ENCODE measurements around the gene PCSK7. TPM values are rescaled to one million over a fixed set of nuclear protein-coding genes. Genes with fewer than 3 reads are reported as not detected.

PCSK7 gene
- total RNA-seq, 1 donor from 2014 or later: 54.6 TPM

DNA sequence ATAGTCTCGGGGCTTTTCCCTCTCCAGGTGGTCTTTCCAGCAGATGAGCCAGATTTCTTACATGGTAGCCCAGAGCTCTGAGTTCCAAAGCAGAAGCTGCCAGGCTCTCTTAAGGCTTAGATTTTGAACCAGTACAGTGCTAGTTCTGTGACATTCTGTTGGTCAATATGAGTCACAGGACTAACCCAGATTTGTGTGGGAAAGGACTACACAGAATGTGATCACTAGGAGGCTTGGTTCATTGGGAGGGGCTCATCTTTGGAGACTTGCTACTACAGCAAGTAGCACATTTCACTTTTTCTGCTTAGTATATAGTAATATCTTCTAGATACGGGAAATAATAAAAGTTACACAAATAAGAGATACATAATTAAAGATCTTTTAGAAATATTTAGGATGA, 24.7 kb upstream of the PCSK7 start:
- no peak overlapping the region for H3K27ac Mint-ChIP-seq
- no peaks in the 10 kb centered on the region for H3K4me1 Mint-ChIP-seq (ENCODE audit: unreplicated experiment)
- no peaks in the 10 kb centered on the region for H3K9me3 Mint-ChIP-seq
- TF ChIP-seq, protein P1, sequence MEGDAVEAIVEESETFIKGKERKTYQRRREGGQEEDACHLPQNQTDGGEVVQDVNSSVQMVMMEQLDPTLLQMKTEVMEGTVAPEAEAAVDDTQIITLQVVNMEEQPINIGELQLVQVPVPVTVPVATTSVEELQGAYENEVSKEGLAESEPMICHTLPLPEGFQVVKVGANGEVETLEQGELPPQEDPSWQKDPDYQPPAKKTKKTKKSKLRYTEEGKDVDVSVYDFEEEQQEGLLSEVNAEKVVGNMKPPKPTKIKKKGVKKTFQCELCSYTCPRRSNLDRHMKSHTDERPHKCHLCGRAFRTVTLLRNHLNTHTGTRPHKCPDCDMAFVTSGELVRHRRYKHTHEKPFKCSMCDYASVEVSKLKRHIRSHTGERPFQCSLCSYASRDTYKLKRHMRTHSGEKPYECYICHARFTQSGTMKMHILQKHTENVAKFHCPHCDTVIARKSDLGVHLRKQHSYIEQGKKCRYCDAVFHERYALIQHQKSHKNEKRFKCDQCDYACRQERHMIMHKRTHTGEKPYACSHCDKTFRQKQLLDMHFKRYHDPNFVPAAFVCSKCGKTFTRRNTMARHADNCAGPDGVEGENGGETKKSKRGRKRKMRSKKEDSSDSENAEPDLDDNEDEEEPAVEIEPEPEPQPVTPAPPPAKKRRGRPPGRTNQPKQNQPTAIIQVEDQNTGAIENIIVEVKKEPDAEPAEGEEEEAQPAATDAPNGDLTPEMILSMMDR (conservative IDR thresholded peaks at IDR 0.05): no peak
- no peaks in the 10 kb centered on the region for H3K27me3 Mint-ChIP-seq
- H3K4me3 Mint-ChIP-seq: no peak overlapping the region
- DNase-seq (ENCODE audit: extremely low spot score, unreplicated experiment): no peak
- peaks cover 34% of the 10 kb centered on the region for H3K36me3 Mint-ChIP-seq

DNA sequence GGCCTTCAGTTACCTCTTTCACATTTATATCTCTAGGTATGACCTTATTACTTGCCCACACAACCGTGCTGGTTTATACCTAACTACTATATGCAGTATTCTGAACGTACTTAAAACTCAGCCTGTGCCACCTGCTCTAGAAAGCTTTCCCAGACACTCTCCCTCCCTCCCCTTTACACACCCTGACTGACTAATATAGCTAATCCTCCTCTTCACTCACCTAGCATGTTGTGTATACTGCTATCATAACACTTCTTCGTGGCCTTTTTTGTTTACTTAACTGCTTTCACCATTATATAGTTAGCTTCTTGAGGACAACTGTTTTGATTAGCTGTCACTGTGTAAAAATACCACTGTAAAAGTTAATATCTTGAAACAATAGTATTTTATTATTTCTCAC, 24.1 kb upstream of the PCSK7 start:
- Mint-ChIP-seq H3K27ac (no peak overlapping the region), H3K4me1 (ENCODE audit: unreplicated experiment) (no peaks in the 10 kb centered on the region), H3K36me3 (peaks cover 34% of the 10 kb centered on the region), H3K9me3 (no peaks in the 10 kb centered on the region), H3K4me3 (no peak overlapping the region), H3K27me3 (no peaks in the 10 kb centered on the region)
- no peak for DNase-seq (ENCODE audit: extremely low spot score, unreplicated experiment)
- TF ChIP-seq, protein P1 (conservative IDR thresholded peaks at IDR 0.05): no peak

DNA sequence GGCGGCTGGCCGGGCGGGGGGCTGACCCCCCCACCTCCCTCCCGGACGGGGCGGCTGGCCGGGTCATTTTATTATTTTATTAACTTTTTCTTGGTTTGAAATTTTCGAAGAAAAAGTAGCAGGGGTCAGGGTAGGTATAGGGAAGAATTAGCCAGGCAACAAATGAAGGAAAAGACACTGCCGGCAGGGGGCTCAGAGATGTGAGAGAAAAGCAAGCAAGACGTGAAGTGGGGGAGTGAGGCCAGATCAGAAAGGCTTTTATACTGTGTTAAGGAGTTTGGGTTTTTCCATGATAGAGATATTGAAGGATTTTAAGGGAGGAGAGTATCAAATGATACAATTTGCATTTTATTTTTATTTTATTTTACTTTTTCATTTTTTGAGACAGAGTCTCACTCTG, 19.6 kb upstream of the PCSK7 start:
- H3K27ac Mint-ChIP-seq: no peak overlapping the region
- H3K4me1 Mint-ChIP-seq (ENCODE audit: unreplicated experiment): no peaks in the 10 kb centered on the region
- TF ChIP-seq, protein P1 (conservative IDR thresholded peaks at IDR 0.05): no peak
- no peak overlapping the region for H3K4me3 Mint-ChIP-seq
- H3K36me3 Mint-ChIP-seq: peaks cover 38% of the 10 kb centered on the region
- H3K9me3 Mint-ChIP-seq: no peaks in the 10 kb centered on the region
- H3K27me3 Mint-ChIP-seq: no peaks in the 10 kb centered on the region
- no peak for DNase-seq (ENCODE audit: extremely low spot score, unreplicated experiment)

DNA sequence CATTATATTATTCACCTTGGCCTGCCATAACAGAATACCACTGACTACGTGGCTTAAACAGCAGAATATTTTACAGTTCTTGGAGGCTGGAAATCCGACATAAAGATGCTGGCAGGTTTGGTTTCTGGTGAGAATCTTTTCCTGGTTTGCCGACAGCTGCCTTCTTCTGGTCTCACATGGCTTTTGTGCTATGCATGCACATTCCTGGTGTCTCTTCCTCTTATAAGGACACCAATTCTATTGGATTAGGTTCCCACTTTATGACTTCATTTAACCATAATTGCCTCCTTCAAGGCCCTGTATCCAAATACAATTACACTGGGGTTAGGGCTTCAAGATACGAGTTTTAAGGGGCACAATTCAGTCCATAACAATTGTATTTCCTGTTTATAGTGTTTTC, 17.7 kb upstream of the PCSK7 start:
- Mint-ChIP-seq H3K27ac (no peak overlapping the region), H3K4me3 (no peak overlapping the region), H3K27me3 (no peaks in the 10 kb centered on the region), H3K9me3 (no peaks in the 10 kb centered on the region), H3K4me1 (ENCODE audit: unreplicated experiment) (no peaks in the 10 kb centered on the region), H3K36me3 (peaks cover 40% of the 10 kb centered on the region)
- TF ChIP-seq, protein P1 (conservative IDR thresholded peaks at IDR 0.05): no peak
- DNase-seq (ENCODE audit: extremely low spot score, unreplicated experiment): no peak

DNA sequence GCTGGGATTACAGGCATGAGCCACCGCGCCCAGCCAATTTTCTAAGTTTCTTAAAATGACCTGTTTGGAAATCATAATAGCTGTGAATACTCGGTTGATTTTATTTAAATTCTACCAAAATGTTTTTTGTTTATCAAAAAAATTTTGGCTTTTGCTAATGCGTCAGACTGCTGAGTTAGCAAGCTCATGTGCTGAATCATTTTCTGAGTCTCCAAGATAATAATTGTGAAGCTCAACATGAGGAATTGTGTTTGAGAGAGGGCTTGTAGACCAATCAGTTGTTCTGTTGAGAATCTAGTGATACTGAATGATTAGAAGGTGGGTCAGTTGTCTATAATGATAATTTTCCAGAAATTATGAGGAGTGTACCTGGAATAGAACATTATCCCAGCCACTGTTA, 16.5 kb upstream of the PCSK7 start:
- Mint-ChIP-seq H3K27me3 (no peaks in the 10 kb centered on the region), H3K27ac (no peak overlapping the region), H3K4me1 (ENCODE audit: unreplicated experiment) (no peaks in the 10 kb centered on the region), H3K36me3 (peaks cover 42% of the 10 kb centered on the region), H3K9me3 (no peaks in the 10 kb centered on the region), H3K4me3 (no peak overlapping the region)
- TF ChIP-seq, protein P1 (conservative IDR thresholded peaks at IDR 0.05): no peak
- no peak for DNase-seq (ENCODE audit: extremely low spot score, unreplicated experiment)

DNA sequence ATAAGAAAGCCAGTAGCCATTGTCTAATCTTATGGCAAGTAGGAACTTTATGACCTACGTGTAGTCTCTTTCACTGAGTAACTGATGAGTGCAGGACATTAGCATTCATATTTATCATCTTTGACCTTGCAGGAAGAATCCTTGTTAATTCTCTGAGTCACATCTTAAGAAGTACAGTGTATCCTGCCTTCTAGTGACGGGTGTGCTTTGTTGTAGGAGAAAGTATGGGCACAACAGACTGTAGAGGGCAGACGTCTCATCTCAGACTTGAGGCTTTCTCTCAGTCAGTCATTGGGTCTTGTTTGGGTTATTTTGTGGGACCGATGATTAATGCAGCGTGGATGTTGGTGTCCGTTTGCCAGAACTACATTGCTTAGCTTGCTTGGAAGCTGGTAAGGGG, 7.4 kb upstream of the PCSK7 start:
- Mint-ChIP-seq H3K4me3 (no peak overlapping the region), H3K36me3 (peaks cover 18% of the 10 kb centered on the region), H3K27ac (no peak overlapping the region), H3K27me3 (no peaks in the 10 kb centered on the region), H3K4me1 (ENCODE audit: unreplicated experiment) (peaks cover 2% of the 10 kb centered on the region), H3K9me3 (no peaks in the 10 kb centered on the region)
- TF ChIP-seq, protein P1 (conservative IDR thresholded peaks at IDR 0.05): no peak
- DNase-seq (ENCODE audit: extremely low spot score, unreplicated experiment): no peak
